Activated naive CD4-positive, alpha-beta T cell treated with anti-CD3 and anti-CD28 coated beads for 36 hours (primary cell): ENCODE measurements around the gene BTK. TPM values are rescaled to one million over a fixed set of nuclear protein-coding genes. Genes with fewer than 3 reads are reported as not detected.
"Not testable (repeated sequence)": the region's sequence is repeated elsewhere in the genome, so short reads cannot be mapped to it uniquely, and the experiment has no call there.

ENCODE experiments used
- CTCF ChIA-PET: fragments of 350-600 bp; sonication (Branson Sonifier 250); formaldehyde crosslinking; loops from one replicate; lab custom pipeline; 2021; ENCODE audit warnings: antibody characterized with exemption; lab: Charles Lee
- DNase-seq: peaks from one replicate; pipeline ENCODE4 v3.0.0-alpha.2; 2020
- H3K27ac Mint-ChIP-seq: one replicate; pipeline ENCODE4 v1.8.0; 2021; ENCODE audit warnings: mild to moderate bottlenecking, mixed read lengths
- H3K27me3 Mint-ChIP-seq: one replicate; pipeline ENCODE4 v1.8.0; 2021; ENCODE audit warnings: low read depth, mixed read lengths
- H3K36me3 Mint-ChIP-seq: one replicate; pipeline ENCODE4 v1.8.0; 2021; ENCODE audit warnings: low read depth, mixed read lengths
- H3K4me1 Mint-ChIP-seq: one replicate; pipeline ENCODE4 v1.8.0; 2021; ENCODE audit warnings: low read depth, mixed read lengths
- H3K4me3 Mint-ChIP-seq: one replicate; pipeline ENCODE4 v1.8.0; 2021; ENCODE audit warnings: mild to moderate bottlenecking, moderate library complexity, mixed read lengths
- H3K9me3 Mint-ChIP-seq: one replicate; pipeline ENCODE4 v1.8.0; 2021; ENCODE audit warnings: mixed read lengths
- intact Hi-C: fragments of 100-400 bp; cut with micrococcal nuclease; formaldehyde crosslinking; loops from one replicate; pipeline ENCODE4 v1.15.1; 2023
- total RNA-seq, 2 experiments: library from RNA; stranded (reverse); gene quantifications; one replicate each; pipeline ENCODE4 v1.2.3, GENCODE V29; 2021

The BTK gene
- total RNA-seq, 2 experiments from 2014 or later, result 0.38 to 0.47 TPM

- H3K27me3 Mint-ChIP-seq, result no peaks in the 10 kb centered on the region
- H3K4me3 Mint-ChIP-seq, result no peak overlapping the region
- no peaks in the 10 kb centered on the region for H3K36me3 Mint-ChIP-seq
- CTCF ChIA-PET, result no interaction called here
- DNase-seq, result no peak
- no peak overlapping the region for H3K27ac Mint-ChIP-seq
- H3K4me1 Mint-ChIP-seq, result no peaks in the 10 kb centered on the region
- no peaks in the 10 kb centered on the region for H3K9me3 Mint-ChIP-seq
- intact Hi-C loops, result no loop called here
Measured at GRCh38 chrX:101362116-101362515, 23.9 kb downstream of the BTK start.

DNA sequence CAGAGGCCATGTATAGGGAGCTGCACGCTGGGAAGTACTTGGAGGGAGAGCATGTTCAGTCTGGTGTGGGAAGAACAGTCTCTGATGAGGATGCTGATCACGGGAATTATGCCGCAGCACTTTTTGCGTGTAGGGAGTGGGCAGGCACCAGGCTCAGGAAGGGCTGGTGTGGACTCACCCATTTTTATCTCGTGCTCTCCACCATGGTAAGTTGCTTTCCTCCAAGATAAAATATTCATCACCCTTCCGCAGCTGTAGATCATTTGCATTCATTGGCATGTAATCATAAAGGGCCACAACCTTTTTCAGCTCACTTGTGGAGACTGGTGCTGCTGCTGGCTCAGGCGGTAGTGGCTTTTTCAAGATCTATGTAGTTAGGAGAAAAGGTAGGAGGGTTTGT, 25.6 kb downstream of the BTK start:
- H3K4me1 Mint-ChIP-seq, result no peaks in the 10 kb centered on the region
- intact Hi-C loops, result no loop called here
- no peak overlapping the region for H3K27ac Mint-ChIP-seq
- no peaks in the 10 kb centered on the region for H3K9me3 Mint-ChIP-seq
- H3K4me3 Mint-ChIP-seq, result no peak overlapping the region
- no peaks in the 10 kb centered on the region for H3K27me3 Mint-ChIP-seq
- no peaks in the 10 kb centered on the region for H3K36me3 Mint-ChIP-seq
- DNase-seq, result no peak
- CTCF ChIA-PET, result no interaction called here

DNA sequence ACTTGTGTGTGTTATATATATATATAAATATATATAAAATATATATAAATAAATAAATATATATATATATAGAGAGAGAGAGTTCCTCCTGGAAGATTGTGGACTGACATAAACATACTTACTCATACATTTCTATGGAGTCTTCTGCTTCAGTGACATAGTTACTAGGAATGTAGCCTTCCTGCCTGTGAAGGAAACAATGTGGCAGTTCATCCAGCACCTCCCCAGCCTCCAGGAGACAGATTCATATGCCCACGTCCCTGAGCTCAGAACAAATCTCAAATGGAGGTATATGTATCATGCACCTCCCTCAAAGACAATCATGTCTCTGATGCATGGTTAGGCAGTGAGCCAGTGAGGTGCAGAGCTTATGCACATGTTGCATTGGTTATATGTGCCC, 26.0 kb downstream of the BTK start:
- Mint-ChIP-seq H3K4me1 (no peaks in the 10 kb centered on the region), H3K27ac (no peak overlapping the region), H3K36me3 (no peaks in the 10 kb centered on the region), H3K27me3 (no peaks in the 10 kb centered on the region), H3K9me3 (no peaks in the 10 kb centered on the region), H3K4me3 (no peak overlapping the region)
- intact Hi-C loops, result no loop called here
- no peak for DNase-seq
- CTCF ChIA-PET, result no interaction called here

DNA sequence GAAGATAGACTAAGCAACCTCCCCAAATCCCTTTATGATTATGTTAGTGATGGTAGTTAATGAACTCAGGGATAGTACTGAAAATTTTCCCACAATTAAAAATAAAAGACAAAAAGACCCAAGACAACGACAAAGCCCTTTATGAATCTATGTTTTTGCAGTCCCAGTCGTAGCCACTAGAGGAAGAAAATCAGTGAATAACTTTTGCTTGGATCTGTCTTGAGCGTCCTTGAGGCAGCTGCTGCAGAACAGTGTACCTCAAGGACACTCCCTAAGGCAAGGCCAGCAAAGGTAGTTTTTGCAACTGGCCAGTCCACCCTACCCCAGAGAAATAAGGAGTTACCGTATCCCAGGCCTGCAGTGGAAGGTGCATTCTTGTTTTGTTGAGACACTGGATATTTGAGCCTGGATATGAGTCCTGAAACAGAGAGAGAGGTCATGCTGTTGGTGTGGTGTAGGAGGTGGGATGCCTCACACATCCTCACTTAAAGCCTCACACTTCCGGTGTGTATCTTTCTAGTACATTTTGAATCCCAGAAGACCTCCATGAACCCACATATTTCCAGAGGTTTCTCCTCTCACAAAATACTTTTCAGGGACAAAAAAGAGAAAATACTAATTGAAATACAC, 28.7 kb downstream of the BTK start:
- DNase-seq, result no peak
- CTCF ChIA-PET, result no interaction called here
- no peaks in the 10 kb centered on the region for H3K4me1 Mint-ChIP-seq
- no peaks in the 10 kb centered on the region for H3K36me3 Mint-ChIP-seq
- intact Hi-C loops, result no loop called here
- H3K4me3 Mint-ChIP-seq, result no peak overlapping the region
- H3K27ac Mint-ChIP-seq, result no peak overlapping the region
- no peaks in the 10 kb centered on the region for H3K27me3 Mint-ChIP-seq
- H3K9me3 Mint-ChIP-seq, result no peaks in the 10 kb centered on the region

- intact Hi-C loops, result loop anchor here (2.0 to 5.0 kb wide), 3 partner anchors 138 to 296 kb away; partner anchors contain the start of genes ARMCX4 and TRMT2B
- H3K27ac Mint-ChIP-seq, result peak overlapping the region; percentile 93
- H3K4me3 Mint-ChIP-seq, result peak overlapping the region; percentile 84
- DNase-seq, result no peak
- H3K9me3 Mint-ChIP-seq, result no peaks in the 10 kb centered on the region
- peaks cover 12% of the 10 kb centered on the region for H3K36me3 Mint-ChIP-seq
- H3K4me1 Mint-ChIP-seq, result peaks cover 14% of the 10 kb centered on the region
- no peaks in the 10 kb centered on the region for H3K27me3 Mint-ChIP-seq
- CTCF ChIA-PET, result interaction anchor here (1.1 kb wide), 1 partner anchor 42 kb away, joined by 3 read pairs; the partner anchor contains the start of gene RPL36A
Measured at GRCh38 chrX:101349193-101349562, 36.8 kb downstream of the BTK start.

DNA sequence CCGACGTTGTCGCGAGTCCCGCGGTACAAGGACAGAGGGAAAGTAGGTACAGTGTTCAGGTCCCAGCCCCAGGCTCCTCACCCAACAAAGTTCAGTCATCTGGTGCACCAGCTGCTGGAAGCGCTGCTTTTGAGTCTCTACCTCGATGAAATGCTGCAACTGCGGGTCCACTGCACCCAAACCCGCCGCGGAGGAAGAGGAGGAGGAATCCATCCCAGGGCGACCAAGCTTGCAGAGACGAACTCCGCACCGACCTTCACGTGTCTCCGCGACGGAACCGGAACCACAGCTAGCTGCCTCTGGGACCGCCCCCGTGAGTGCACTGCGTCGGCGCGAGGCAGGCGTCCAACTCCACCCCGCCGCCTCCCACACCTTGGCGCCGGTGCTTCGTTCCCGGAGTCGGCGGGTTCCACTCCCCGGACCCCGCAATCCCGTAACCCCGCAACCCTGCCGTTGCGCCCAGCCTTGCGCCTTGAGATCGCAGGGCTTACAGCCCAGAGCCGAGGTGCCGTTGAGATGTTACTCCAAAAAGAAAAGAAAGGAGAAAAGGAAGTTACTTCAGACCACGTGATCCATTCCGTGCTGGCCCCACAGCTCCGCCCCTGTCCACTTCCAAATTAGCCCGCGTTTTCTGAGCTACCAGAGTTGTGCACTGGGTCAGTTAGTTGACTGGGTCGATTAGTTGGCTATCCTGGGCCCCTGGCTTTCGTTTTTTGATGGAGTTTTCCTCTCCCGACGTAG, 37.4 kb downstream of the BTK start, which contains the start of gene TIMM8A:
TSS of gene TIMM8A (minus strand) at position 291 of the 741 bp plus-strand sequence. CDS start at position 213, 78 bp downstream.
- Mint-ChIP-seq H3K27ac (peak within 1 kb of the TSS; percentile 93), H3K27me3 (no peaks in the 10 kb centered on the region), H3K4me3 (peak within 1 kb of the TSS; percentile 84), H3K9me3 (no peaks in the 10 kb centered on the region), H3K4me1 (peaks cover 16% of the 10 kb centered on the region), H3K36me3 (peaks cover 15% of the 10 kb centered on the region)
- DNase-seq, result peak; percentile 82
- intact Hi-C loops, result loop anchor here (1.0 to 5.0 kb wide), 6 partner anchors 42 to 528 kb away; partner anchors contain the start of genes ARMCX4, CSTF2, HNRNPH2 and TRMT2B
- CTCF ChIA-PET, result interaction anchor here (0.6 to 1.1 kb wide), 2 partner anchors 42 to 520 kb away, joined by 3 read pairs; partner anchors contain the start of gene RPL36A

DNA sequence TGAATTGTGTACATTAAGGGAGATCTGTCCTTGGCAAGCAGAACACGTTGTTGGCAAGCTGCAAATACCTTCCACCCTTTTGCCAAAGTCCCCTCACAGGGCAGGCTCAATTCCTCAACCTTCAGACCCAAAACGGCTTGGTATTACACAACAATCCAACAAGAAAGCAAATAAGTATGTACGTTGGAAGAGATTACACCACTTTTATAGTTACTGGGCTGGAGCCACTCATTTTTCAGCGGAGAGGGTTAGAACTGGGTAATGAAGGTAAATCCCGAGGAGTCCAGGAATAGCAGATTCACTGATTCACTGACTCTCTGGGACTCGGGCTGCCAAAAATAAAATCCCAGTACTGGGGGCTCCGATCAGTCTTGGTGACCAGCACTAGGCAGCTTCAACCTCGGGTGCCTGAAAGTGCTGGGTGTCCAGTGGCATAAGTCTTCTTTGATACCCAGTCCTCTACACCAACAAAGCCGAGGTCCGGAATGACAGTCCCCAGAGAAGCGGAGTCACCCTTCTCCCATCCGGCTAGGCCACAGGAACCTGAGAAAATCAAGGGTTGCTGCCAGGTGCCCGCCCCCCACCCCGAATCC, 38.0 kb downstream of the BTK start:
- peak overlapping the region; percentile 93 for H3K27ac Mint-ChIP-seq
- peak; percentile 18 for DNase-seq
- no peaks in the 10 kb centered on the region for H3K27me3 Mint-ChIP-seq
- peak overlapping the region; percentile 84 for H3K4me3 Mint-ChIP-seq
- peaks cover 18% of the 10 kb centered on the region for H3K4me1 Mint-ChIP-seq
- peaks cover 17% of the 10 kb centered on the region for H3K36me3 Mint-ChIP-seq
- no peaks in the 10 kb centered on the region for H3K9me3 Mint-ChIP-seq
- CTCF ChIA-PET, result interaction anchor here (0.6 kb wide), 1 partner anchor 520 kb away, joined by 3 read pairs; no protein-coding TSS in a partner anchor
- intact Hi-C loops, result loop anchor here (1.0 to 5.0 kb wide), 6 partner anchors 42 to 528 kb away; partner anchors contain the start of genes ARMCX4, CSTF2, HNRNPH2 and TRMT2B

GRCh38 chrX:101337776-101338271, 48.2 kb downstream of the BTK start:
- Mint-ChIP-seq H3K4me3 (no peak overlapping the region), H3K4me1 (no peaks in the 10 kb centered on the region), H3K9me3 (peaks cover 5% of the 10 kb centered on the region), H3K27ac (no peak overlapping the region), H3K27me3 (no peaks in the 10 kb centered on the region), H3K36me3 (no peaks in the 10 kb centered on the region)
- CTCF ChIA-PET, result interaction anchor here (0.6 kb wide), 1 partner anchor 78 kb away, joined by 3 read pairs; no protein-coding TSS in a partner anchor
- intact Hi-C loops, result no loop called here
- DNase-seq, result no peak

DNA sequence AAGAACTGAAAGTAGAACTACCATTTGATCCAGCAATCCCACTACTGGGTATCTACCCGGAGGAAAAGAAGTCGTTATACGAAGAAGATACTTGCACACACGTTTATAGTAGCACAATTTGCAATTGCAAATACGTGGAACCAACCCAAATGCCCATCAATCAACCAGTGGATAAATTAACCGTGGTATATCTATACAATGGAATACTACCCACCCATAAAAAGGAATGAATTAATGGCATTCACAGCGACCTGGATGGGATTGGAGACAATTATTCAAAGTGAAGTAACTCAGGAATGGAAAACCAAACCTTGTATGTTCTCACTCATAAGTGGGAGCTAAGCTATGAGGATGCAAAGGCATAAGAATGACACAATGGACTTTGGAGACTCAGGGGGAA, 51.7 kb downstream of the BTK start:
- intact Hi-C loops, DNase-seq: not testable (repeated sequence)

GRCh38 chrX:101326600-101326999, 59.4 kb downstream of the BTK start:
- intact Hi-C loops, CTCF ChIA-PET, DNase-seq, H3K4me1 Mint-ChIP-seq, H3K9me3 Mint-ChIP-seq, H3K4me3 Mint-ChIP-seq, H3K27ac Mint-ChIP-seq, H3K27me3 Mint-ChIP-seq, H3K36me3 Mint-ChIP-seq: not testable (repeated sequence)

More for the DNA sequence above, 51.7 kb downstream of the BTK start:
- H3K36me3 Mint-ChIP-seq, H3K27ac Mint-ChIP-seq, H3K27me3 Mint-ChIP-seq, CTCF ChIA-PET, H3K4me1 Mint-ChIP-seq, H3K9me3 Mint-ChIP-seq, H3K4me3 Mint-ChIP-seq: not testable (repeated sequence)

DNA sequence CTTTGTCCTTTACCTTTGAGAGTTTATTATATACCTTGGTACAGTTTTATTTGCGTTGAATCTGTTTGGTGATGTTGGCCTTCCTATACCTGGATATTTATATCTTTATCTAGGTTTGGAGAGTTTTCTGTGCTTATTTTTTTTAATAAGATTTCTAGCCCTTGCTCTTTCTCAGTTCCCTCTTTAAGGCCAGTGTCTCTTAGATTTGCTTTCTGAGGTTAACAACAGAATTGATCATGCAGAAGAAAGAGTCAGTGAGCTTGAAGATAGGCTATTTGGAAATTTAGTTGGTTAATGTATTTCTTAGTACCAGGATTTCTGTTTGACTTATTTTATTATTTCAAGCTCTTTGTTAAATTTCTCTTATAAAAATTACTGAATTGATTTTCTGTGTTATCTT, 82.2 kb downstream of the BTK start:
- CTCF ChIA-PET, result no interaction called here
- no peaks in the 10 kb centered on the region for H3K4me1 Mint-ChIP-seq
- no peaks in the 10 kb centered on the region for H3K9me3 Mint-ChIP-seq
- DNase-seq, result no peak
- H3K4me3 Mint-ChIP-seq, result no peak overlapping the region
- no peak overlapping the region for H3K27ac Mint-ChIP-seq
- intact Hi-C loops, result no loop called here
- no peaks in the 10 kb centered on the region for H3K27me3 Mint-ChIP-seq
- no peaks in the 10 kb centered on the region for H3K36me3 Mint-ChIP-seq
